ENCODE measurements around the gene DNLZ.
"Not testable (repeated sequence)": the region's sequence is repeated elsewhere in the genome, so short reads cannot be mapped to it uniquely, and the experiment has no call there.

The DNLZ gene

GRCh38 chr9:136363106-136363948 is at the start of gene DNLZ:
TSS of gene DNLZ (minus strand) at chr9:136363744. CDS start at chr9:136363714, 30 bp downstream.
- DNase-seq = peak; percentile 98

DNA sequence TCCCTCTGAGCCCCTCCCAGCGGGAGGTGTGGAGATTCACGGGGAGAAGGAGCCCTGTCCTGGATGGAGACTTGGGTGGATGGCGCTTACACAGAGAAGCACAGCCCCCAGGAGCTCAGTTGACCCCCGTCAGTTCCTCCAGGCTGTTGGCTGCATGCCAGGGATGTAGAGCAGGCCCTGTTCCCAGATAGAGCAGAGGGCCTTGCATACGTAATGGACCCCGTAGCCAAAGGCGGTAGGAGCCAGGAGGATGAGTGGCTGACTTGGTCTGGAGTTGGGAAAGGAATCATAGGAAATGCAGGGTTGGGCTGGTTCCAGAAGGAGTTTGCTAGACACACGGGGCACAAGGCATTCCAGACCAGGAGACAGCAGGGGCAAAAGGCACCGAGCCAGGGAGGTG is 49.4 kb upstream of the DNLZ start:
- no peak for DNase-seq

DNA sequence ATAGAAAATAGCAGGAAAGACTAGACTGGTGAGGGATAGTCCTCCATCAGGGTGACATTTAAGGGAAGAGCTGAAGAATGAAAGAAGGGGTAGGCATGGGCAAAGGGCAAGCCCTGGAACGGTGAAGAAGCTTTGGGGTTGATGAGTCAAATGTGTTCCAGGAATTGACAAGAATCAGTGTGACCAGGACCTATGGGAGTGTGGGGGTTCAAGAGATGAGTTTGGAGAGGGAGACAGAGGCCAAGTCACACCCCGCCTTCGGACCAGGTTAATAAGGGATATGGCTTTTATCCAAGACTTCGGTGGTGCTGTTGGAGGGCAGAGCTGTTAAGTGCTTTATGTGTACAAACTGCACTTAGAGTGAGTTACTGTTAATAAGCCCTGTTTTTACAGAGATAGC is 47.8 kb upstream of the DNLZ start:
- no peak for DNase-seq

DNA sequence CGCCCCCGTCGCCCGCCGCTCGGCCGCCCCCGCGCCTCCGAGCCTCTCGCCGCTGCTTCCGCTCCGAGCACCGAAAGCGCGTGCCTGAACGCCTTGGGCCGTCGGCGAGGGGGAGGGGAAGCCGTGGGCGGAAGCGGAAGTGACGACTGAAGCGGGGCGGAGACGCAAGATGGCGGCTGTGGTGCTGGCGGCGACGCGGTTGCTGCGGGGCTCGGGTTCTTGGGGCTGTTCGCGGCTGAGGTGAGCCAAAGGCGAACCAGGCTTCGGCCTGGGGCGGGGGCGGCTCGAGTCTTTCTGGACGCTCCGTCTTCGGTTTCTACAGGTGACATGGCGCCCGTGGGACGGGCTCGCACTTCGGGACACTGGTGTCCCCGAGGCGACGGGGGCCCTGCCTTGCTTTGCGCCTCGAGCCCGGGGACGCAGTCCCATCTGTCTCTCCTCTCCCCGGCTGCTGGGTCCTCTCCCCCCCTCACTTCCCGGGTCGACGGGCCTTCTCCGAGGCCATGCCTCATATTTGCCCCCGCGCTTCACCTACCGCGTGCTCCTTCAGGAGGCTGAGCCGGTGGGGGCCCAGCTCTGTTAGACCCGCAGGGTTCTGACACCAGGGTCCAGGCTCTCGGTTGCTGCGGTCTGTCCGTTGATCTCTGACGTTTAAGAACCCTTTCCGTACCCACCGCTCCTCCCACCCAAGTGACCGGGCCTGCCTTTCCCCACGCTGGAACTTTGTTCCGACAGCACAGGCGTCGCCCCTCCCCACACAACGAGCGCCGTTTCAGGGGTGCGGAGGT is 47.1 kb upstream of the DNLZ start, which contains the start of the genes ENTR1 and PMPCA:
Gene ENTR1 (minus strand): TSS at position 115 of the 788 bp plus-strand sequence. CDS start 217 bp downstream, outside the sequence.
Gene PMPCA (plus strand): TSS at position 159 of the 788 bp plus-strand sequence. CDS start 11 bp downstream, at position 170.
- DNase-seq = peak; percentile 97

DNA sequence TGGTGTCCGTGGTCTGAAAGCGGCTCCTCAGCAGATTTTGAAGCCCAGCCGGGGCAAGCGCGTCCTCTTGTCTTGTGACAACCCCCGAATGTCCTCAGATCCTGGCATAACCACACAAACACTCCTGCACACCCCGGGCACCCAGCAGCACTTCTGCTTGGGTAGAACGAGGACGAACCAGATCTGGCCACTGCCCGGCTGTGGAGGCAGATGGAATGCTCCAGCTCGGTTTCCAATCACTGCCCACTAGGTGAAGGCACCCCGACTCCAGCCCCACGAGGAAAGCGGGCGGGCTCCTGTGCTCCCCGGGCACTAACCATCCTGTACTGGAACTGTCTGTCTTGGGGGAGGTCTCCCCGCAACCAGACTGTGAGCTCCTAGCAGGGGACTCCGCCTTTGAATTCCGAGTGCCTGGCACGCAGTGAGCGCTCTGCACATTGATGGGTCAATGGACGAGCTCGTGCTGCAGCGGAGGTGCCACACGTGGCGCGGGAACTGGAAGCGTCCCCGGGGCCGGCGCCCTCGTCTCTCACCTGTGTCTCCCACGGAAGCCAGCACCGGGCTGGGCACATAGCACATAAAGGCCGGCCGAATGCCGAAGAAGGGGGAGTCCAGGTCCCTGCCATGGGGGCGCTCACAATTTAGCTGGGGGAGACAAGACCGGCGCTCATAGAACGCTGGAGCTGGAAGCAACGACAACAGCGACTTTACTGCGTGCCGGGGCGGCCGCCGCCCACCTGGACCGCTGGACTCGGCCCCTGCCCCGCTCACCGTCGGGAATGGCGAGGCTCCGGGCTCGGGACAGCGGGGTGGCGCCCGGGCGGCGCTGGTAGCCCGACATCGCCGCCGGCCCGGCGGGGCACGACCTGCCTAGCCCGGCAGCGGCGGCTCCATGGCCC is 46.3 kb upstream of the DNLZ start:
- DNase-seq = peak; percentile 75

- no peak for DNase-seq
These were observed 44.4 kb upstream of the DNLZ start for GRCh38 chr9:136407911-136408310.

- DNase-seq = not testable (repeated sequence)
These were observed 43.5 kb upstream of the DNLZ start for GRCh38 chr9:136407061-136407460.

- DNase-seq = not testable (repeated sequence)
These were observed 42.4 kb upstream of the DNLZ start for GRCh38 chr9:136405904-136406303.

DNA sequence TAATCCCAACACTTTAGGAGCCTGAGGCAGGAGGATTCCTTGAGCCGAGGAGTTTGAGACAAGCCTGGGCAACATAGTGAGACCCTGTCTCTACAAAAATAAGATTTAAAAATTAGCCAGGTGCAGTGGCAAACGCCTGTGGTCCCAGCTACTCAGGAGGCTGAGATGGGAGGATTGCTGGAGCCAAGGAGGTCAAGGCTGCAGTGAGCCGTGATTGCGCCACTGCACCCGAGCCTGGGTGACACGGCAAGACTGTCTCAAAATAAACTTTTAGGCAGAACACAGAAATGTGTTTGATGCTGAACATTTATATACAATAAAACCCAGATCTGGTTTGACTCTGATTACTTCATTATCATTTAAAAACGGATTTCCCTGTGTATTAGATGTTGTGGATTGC is 41.9 kb upstream of the DNLZ start:
- no peak for DNase-seq

DNA sequence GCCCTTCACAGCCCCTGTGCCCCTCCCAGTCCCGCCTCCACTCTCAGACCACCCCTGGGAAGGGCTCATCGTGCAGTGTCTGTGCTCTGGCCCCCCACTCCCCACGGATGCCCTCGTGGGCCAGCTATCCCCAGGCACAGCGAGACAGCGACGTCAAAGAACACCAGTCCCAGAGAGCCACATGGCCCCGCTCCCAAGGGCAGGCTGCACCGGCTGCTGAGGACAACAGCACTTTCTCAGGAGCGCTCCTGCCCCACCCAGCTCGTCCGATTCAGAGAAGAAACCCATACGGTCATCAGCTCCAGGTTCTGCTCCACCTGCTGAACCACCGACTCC is 41.2 kb upstream of the DNLZ start:
- no peak for DNase-seq

GRCh38 chr9:136403915-136404800 is 40.6 kb upstream of the DNLZ start:
- no peak for DNase-seq

- no peak for DNase-seq
These were observed 40.0 kb upstream of the DNLZ start for GRCh38 chr9:136403538-136403914.

DNA sequence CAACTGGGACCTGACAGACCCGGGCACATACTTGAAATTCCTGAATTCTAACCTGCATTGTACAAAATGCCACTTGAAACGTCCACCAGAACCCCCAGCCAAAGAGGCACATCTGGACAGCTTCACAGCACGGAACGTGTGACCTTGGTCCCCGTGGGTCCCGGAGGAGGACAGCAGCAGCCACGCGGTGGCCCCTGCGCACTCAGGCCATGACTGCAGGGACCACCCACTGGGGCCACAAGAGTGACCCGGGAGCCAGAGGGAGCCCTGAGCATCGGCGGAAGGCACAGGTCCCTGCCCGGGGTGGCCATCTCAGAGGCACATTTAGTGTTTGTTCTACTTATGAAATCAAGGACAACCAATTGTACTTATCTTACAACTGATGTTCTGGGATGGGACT is 38.5 kb upstream of the DNLZ start:
- no peak for DNase-seq

- DNase-seq = no peak
These were observed 37.8 kb upstream of the DNLZ start for GRCh38 chr9:136401173-136401922.

GRCh38 chr9:136400038-136400834 is 36.7 kb upstream of the DNLZ start, which contains the start of gene SNAPC4:
TSS of gene SNAPC4 (minus strand) at chr9:136400170. CDS start at chr9:136398428, 1,742 bp downstream.
- DNase-seq = peak; percentile 97

GRCh38 chr9:136399176-136400037 is 35.9 kb upstream of the DNLZ start:
- DNase-seq = peak; percentile 62

- no peak for DNase-seq
These were observed 34.7 kb upstream of the DNLZ start for GRCh38 chr9:136398286-136398685.

DNA sequence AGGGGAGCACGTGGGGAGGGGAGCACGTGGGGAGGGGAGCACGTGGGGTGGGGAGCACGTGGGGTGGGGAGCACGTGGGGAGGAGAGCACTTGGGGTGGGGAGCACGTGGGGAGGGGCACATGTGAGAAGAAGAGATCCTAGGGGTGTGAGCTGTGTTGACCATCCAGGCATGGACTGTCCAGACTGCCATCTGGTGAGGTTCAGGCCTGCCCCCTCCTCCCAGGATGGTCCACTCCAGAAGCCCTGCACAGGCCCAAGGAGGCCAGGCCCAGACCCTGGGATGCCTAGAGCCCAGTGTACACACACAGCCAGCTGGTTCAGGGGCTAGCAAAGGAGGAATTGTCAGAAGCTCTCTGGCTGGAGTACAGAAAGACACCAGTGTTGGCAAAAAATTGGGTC is 34.1 kb upstream of the DNLZ start:
- no peak for DNase-seq

GRCh38 chr9:136396219-136396515 is 32.6 kb upstream of the DNLZ start:
- no peak for DNase-seq

All from RPMI8226 (cell line).